Mesodermal cell (in vitro differentiated cells): ENCODE measurements around the gene RUBCN.
"Not testable (repeated sequence)": the region's sequence is repeated elsewhere in the genome, so short reads cannot be mapped to it uniquely, and the experiment has no call there.

ENCODE experiments used
- H3K27ac ChIP-seq: 2 replicates; pipeline ENCODE4 v1.7.0; 2013; ENCODE audit warnings: mild to moderate bottlenecking, low read depth, low read length, moderate library complexity; ENCODE audit not compliant: severe bottlenecking
- H3K36me3 ChIP-seq: 2 replicates; pipeline ENCODE4 v1.7.1; 2013; ENCODE audit warnings: mild to moderate bottlenecking, low read length, moderate library complexity; ENCODE audit not compliant: control insufficient read depth, insufficient read depth
- H3K4me1 ChIP-seq: one replicate; pipeline ENCODE4 v1.7.1; 2013; ENCODE audit warnings: mild to moderate bottlenecking, low read length; ENCODE audit not compliant: insufficient read depth, control insufficient read depth, poor library complexity, severe bottlenecking
- H3K4me3 ChIP-seq: 2 replicates; pipeline ENCODE4 v1.7.0; 2013; ENCODE audit warnings: low read length, control low read depth, mild to moderate bottlenecking; ENCODE audit not compliant: insufficient read depth, poor library complexity, severe bottlenecking; ENCODE audit errors: extremely low read depth
- H3K9me3 ChIP-seq: 2 replicates; pipeline ENCODE4 v1.7.1; 2013; ENCODE audit warnings: mild to moderate bottlenecking, low read length, moderate library complexity; ENCODE audit not compliant: control insufficient read depth
- WGBS, 2 experiments: methylation state at CpG; one replicate each; pipeline ENCODE4 v1.1.5; 2013; ENCODE audit warnings: missing lambda C conversion rate in 2 of 2; ENCODE audit not compliant: insufficient coverage in 2 of 2; 5-methylcytosine and 5-hydroxymethylcytosine counted together

Gene RUBCN

DNA sequence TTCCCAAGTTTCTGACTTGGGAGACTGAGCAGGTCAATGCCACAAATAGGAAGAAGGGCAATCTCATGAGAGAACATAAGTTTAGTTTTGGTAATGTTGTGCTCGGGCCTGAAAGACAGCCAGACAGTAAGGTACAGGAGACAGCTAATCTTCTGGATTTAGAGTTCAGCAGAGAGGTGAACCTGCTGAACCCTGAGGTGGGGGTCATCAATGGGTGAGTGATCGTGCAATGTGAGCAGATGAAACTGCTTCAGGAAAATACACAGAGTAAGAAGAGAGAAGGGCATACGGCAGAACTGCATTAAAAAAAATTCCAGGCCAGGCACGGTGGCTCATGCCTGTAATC, 23.3 kb downstream of the RUBCN start:
- Histone ChIP-seq H3K9me3 (peaks cover 8% of the 10 kb centered on the region), H3K36me3 (peaks cover 19% of the 10 kb centered on the region), H3K4me1 (peaks cover 14% of the 10 kb centered on the region), H3K27ac (peak overlapping the region; percentile 96), H3K4me3 (no peak overlapping the region)
- WGBS, 2 experiments, result 90% methylated on average over 2 to 4 of the region's 4 CpGs

DNA sequence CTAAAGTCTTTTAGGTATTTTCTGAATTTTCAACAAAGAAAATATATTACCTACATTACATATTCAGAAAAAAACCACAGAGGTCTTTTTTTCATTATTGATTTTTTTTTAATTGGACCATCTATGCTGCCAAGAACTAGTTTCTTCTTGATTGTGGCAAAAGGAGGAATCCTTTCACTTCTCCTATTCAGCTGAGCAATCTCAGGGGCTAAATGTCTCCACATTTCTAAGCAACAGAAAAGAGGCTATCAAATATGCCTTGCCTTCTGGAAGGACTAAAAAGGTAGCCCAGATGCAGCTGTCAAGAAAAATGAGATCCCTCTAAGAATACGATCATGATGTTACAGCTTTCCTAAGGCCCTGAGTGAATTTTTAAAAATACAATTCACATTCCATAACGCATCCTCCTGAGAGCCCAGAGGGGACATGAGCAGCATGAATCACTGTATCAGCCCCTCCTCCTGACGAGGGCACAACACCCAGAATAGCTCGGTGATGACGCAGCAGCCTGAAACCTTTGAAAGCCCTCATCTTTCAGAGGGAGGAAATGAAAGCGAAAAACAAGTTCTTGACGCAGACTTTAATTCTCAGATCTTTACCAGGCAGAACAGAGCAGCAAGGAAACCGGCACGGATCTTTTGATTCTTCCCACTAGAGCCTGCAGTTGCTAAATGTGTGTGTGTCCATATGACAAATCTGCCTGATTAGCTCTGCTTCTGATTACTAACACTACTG, 24.6 kb downstream of the RUBCN start:
- peaks cover 12% of the 10 kb centered on the region for H3K36me3 ChIP-seq
- peak overlapping the region; percentile 21 for H3K4me3 ChIP-seq
- 0 to 10% methylated on average over 4 to 6 of the region's 9 CpGs for WGBS, 2 experiments
- H3K4me1 ChIP-seq, result peaks cover 14% of the 10 kb centered on the region
- no peaks in the 10 kb centered on the region for H3K9me3 ChIP-seq
- peak overlapping the region; percentile 96 for H3K27ac ChIP-seq

DNA sequence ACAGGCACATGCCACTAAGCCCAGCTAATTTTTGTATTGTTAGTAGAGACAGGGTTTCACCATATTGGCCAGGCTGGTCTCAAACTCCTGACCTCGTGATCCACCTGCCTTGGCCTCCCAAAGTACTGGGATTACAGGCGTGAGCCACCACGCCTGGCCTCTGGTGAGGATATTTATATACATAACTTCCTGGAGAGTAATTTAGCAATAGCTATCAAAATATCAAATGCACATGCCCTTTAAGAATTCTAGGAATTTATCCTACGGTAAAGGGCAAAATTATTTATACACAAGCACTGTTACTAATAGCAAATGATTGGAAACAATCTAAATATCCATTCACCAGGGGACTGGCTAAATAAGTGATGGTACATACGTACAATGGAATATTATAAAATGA, 25.7 kb downstream of the RUBCN start:
- no CpG with 5 or more reads among the region's 5 CpGs for WGBS, 2 experiments

DNA sequence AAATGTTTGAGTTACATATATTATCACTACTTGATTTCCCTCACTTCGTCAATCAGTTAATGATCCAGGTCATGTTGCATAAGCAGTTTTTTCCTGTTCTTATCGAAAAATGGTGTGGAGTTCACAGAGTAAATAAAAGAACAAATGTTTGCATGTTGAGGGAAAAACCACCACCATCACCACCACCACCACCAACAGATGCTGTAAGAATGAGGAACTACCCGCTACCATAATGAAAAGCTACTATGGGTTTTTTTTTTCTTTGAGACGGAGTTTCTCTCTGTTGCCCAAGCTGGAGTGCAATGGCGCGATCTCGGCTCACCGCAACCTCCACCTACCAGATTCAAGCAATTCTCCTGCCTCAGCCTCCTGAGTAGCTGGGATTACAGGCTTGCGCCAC, 27.6 kb downstream of the RUBCN start:
- Histone ChIP-seq H3K9me3 (no peaks in the 10 kb centered on the region), H3K4me1 (peaks cover 14% of the 10 kb centered on the region), H3K36me3 (peaks cover 16% of the 10 kb centered on the region), H3K4me3 (no peak overlapping the region), H3K27ac (no peak overlapping the region)
- WGBS, 2 experiments, result 100% methylated on average over 4 of the region's 9 CpGs; no CpG with 5 or more reads in 1 of the 2 experiments

More for the DNA sequence above, 25.7 kb downstream of the RUBCN start:
- H3K4me3 ChIP-seq, H3K36me3 ChIP-seq, H3K27ac ChIP-seq, H3K9me3 ChIP-seq: not testable (repeated sequence)
- peaks cover 14% of the 10 kb centered on the region for H3K4me1 ChIP-seq

DNA sequence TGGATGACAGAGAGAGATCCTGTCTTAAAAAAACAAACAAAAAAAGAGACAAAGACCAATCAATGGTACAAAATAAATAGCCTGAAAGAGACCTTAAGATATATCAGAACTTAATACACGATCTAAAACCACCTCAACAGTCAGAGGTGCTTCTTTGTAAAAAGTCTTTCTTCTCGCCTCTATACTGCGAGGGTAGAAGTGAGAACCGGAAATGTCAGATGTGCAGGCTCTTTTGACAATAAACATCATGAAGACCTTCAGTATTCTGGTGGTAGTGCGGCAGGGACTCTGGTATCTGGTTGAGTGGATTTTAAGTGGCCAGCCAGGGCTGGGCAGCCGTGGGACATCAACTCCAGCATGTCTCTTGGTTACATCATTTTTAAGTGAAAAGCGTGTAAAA, 30.0 kb downstream of the RUBCN start:
- peaks cover 36% of the 10 kb centered on the region for H3K36me3 ChIP-seq
- H3K9me3 ChIP-seq, result no peaks in the 10 kb centered on the region
- no peak overlapping the region for H3K27ac ChIP-seq
- H3K4me1 ChIP-seq, result no peaks in the 10 kb centered on the region
- no peak overlapping the region for H3K4me3 ChIP-seq
- 94 to 97% methylated on average over 7 of the region's 7 CpGs for whole genome bisulfite sequencing, 2 experiments

DNA sequence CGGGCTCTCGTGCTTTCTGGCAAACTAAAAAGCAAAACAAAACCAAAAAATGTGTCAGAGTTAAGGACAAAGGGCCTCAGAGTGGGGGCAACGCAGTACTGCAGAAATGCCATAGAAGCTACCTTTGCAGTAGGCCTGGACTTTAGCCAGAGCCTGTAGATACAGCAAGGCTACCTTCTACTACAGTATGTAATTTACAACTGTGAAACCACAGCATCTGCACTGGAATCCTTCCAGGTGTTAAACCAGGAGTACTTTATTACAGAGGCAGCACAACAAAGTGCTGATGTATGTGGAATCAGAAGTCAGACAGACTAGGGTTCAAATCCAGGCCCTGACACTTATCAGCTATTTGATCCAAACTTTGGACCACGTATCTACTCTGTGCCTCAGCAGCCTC, 34.9 kb downstream of the RUBCN start:
- H3K4me1 ChIP-seq, result no peaks in the 10 kb centered on the region
- H3K9me3 ChIP-seq, result peaks cover 3% of the 10 kb centered on the region
- H3K4me3 ChIP-seq, result no peak overlapping the region
- H3K27ac ChIP-seq, result no peak overlapping the region
- peaks cover 69% of the 10 kb centered on the region for H3K36me3 ChIP-seq
- 100% methylated on average over 3 to 4 of the region's 4 CpGs for WGBS, 2 experiments

- H3K4me3 ChIP-seq, result no peak overlapping the region
- peaks cover 81% of the 10 kb centered on the region for H3K36me3 ChIP-seq
- H3K9me3 ChIP-seq, result peaks cover 3% of the 10 kb centered on the region
- WGBS, 2 experiments, result 90 to 93% methylated on average over 3 to 6 of the region's 9 CpGs
- no peaks in the 10 kb centered on the region for H3K4me1 ChIP-seq
- H3K27ac ChIP-seq, result no peak overlapping the region
Measured at GRCh38 chr3:197700095-197700494, 36.6 kb downstream of the RUBCN start.

GRCh38 chr3:197697355-197697754, 39.3 kb downstream of the RUBCN start:
- WGBS, 2 experiments, result 96 to 100% methylated on average over 2 to 6 of the region's 6 CpGs
- peaks cover 3% of the 10 kb centered on the region for H3K9me3 ChIP-seq
- no peak overlapping the region for H3K4me3 ChIP-seq
- H3K27ac ChIP-seq, result no peak overlapping the region
- H3K4me1 ChIP-seq, result no peaks in the 10 kb centered on the region
- peaks cover 80% of the 10 kb centered on the region for H3K36me3 ChIP-seq

DNA sequence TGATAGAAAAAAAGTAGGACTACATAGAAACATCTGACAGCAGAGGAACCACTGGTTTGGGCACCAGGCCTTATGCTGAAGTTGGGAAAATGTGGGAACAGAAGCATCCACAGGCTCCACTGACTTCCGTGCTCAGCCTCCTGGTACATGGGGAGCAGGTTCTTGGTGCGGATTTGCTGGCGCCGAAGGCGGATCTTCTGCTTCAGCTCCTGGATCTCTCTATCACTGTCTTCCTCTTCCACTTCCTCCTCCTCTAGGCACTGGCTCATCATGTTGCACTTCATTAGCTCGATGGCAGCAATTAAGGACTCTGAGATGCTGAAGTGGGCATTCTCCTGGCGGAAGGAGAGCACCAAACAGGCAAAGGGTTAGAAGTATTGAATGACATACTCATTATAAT, 42.5 kb downstream of the RUBCN start:
- no peak overlapping the region for H3K4me3 ChIP-seq
- peaks cover 75% of the 10 kb centered on the region for H3K36me3 ChIP-seq
- H3K4me1 ChIP-seq, result no peaks in the 10 kb centered on the region
- 97 to 100% methylated on average over 4 to 6 of the region's 7 CpGs for WGBS, 2 experiments
- H3K27ac ChIP-seq, result no peak overlapping the region
- peaks cover 3% of the 10 kb centered on the region for H3K9me3 ChIP-seq

DNA sequence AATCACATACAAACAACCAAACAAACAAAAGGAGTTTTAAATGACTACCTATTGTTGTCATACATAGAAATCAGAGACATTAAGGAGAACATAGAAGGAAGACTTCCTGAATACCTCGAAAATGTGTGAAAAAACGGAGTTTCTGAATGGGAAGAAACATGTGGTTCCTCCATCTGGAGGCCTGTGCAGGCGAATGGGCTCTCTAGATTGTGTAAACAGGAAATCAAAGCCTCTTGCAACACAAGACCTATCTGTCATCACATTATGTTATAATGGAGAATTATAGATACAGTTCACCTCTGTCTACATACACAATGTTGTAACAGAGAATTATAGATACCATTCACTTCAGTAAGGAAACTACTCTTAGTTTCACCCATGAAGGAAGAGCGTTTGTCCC, 44.1 kb downstream of the RUBCN start:
- no peak overlapping the region for H3K27ac ChIP-seq
- H3K4me1 ChIP-seq, result no peaks in the 10 kb centered on the region
- H3K36me3 ChIP-seq, result peaks cover 63% of the 10 kb centered on the region
- WGBS, 2 experiments, result 75 to 92% methylated on average over 2 of the region's 4 CpGs
- no peaks in the 10 kb centered on the region for H3K9me3 ChIP-seq
- H3K4me3 ChIP-seq, result no peak overlapping the region

DNA sequence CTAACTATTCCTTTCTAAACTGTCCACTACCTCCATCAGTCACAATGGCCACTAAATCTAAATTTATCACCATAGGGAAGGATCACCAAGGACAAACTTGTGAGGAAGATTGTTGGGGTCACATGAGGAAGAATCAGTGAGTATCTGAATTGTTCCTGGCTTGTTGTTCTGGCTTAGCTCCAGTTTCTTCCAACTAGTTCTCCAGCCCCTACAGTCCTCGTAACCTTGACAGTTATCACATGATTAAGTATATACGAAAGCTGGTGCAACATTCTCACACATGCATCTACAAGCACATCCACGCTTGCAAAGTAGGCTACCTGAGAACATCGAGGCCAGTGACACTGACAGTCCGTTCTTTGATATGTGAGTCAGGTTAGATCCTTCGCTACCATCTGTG, 46.0 kb downstream of the RUBCN start:
- Histone ChIP-seq H3K4me3 (no peak overlapping the region), H3K27ac (no peak overlapping the region)
- 98% methylated on average over 5 of the region's 6 CpGs; no CpG with 5 or more reads in 1 of the 2 experiments for WGBS, 2 experiments

More for the DNA sequence above, 46.0 kb downstream of the RUBCN start:
- Histone ChIP-seq H3K9me3 (no peaks in the 10 kb centered on the region), H3K4me1 (no peaks in the 10 kb centered on the region), H3K36me3 (peaks cover 47% of the 10 kb centered on the region)
